K562 (cell line): Measurements from ENCODE around the gene RHOC. TPM values are rescaled to one million over a fixed set of nuclear protein-coding genes. Genes with fewer than 3 reads are reported as not detected.

Source experiments
- ADNP ChIP-seq: fragments of 200-800 bp; sonication (Bioruptor generic); IDR thresholded peaks from 2 replicates; pipeline ENCODE4 v1.6.1; 2016; ENCODE audit warnings: missing genetic modification characterization, missing compliant biosample characterization
- ARNT ChIP-seq, 2 experiments: fragments of 450-650 bp; IDR thresholded peaks; 2 replicates each; pipeline ENCODE4 v1.6.1; 2016; ENCODE audit warnings: mild to moderate bottlenecking in 1 of 2
- ATF7 ChIP-seq: fragments of 450-650 bp; IDR thresholded peaks from 2 replicates; pipeline ENCODE4 v1.7.1; 2014; ENCODE audit warnings: mild to moderate bottlenecking, moderate library complexity
- BMI1 ChIP-seq: fragments of 150-350 bp; IDR thresholded peaks from 2 replicates; pipeline ENCODE4 v1.6.1; 2014; ENCODE audit warnings: low read length
- CCNT2 ChIP-seq: IDR thresholded peaks from 2 replicates; pipeline ENCODE4 v1.6.1; 2011; ENCODE audit warnings: borderline replicate concordance, low read depth, mild to moderate bottlenecking, moderate library complexity, mixed read lengths, low read length; ENCODE audit not compliant: insufficient read length; ENCODE audit errors: extremely low read depth
- EP300 ChIP-seq: IDR thresholded peaks from 2 replicates; pipeline ENCODE4 v1.6.1; 2012; ENCODE audit warnings: low read length, improper control_type of control experiment
- HOXB6 ChIP-seq: fragments of 250-450 bp; sonication (Bioruptor Pico); IDR thresholded peaks from 2 replicates; pipeline ENCODE4 v1.5.1; 2022; ENCODE audit warnings: mild to moderate bottlenecking, borderline replicate concordance
- MTA2 ChIP-seq: fragments of 450-650 bp; IDR thresholded peaks from 2 replicates; pipeline ENCODE4 v1.6.1; 2016; ENCODE audit warnings: low read depth
- MTA3 ChIP-seq: fragments of 450-650 bp; formaldehyde crosslinking; IDR thresholded peaks from 2 replicates; pipeline ENCODE4 v1.6.1; 2017; ENCODE audit warnings: mild to moderate bottlenecking, borderline replicate concordance
- SMAD4 ChIP-seq: fragments of 250-450 bp; sonication (Bioruptor Pico); conservative IDR thresholded peaks from 2 replicates; pipeline ENCODE4 v1.8.0; 2021; ENCODE audit warnings: inconsistent platforms, mild to moderate bottlenecking, moderate library complexity
- SRSF7 ChIP-seq: fragments of 200-400 bp; formaldehyde crosslinking; optimal IDR thresholded peaks from 2 replicates; pipeline ENCODE3; 2017; ENCODE audit warnings: mild to moderate bottlenecking, low read depth, low read length
- TFAM ChIP-seq: fragments of 250-450 bp; sonication (Bioruptor Pico); conservative IDR thresholded peaks from 2 replicates; pipeline ENCODE4 v1.5.0; 2021; ENCODE audit warnings: mild to moderate bottlenecking, moderate library complexity
- TSC22D4 ChIP-seq: fragments of 450-650 bp; IDR thresholded peaks from 2 replicates; pipeline ENCODE4 v1.6.1; 2016; ENCODE audit warnings: missing genetic modification characterization, missing biosample characterization, control low read depth
- ZNF124 ChIP-seq: sonication (generic); formaldehyde crosslinking; IDR thresholded peaks from 2 replicates; pipeline ENCODE4 v1.8.1; 2022; ENCODE audit warnings: missing genetic modification reagents
- ZNF175 ChIP-seq: fragments of 200-800 bp; sonication (Bioruptor generic); IDR thresholded peaks from 2 replicates; pipeline ENCODE4 v1.6.1; 2016; ENCODE audit warnings: low read depth, mild to moderate bottlenecking, missing genetic modification characterization, missing compliant biosample characterization
- polyA plus RNA-seq, 8 experiments: library from polyadenylated mRNA; depleted of rRNA in 4 of 8; stranded (reverse) in 5 of 8; unstranded in 3 of 8; fragments of >200 nt; fragmentation: Nextera tagmentation in 2 of 8; fragmentation: Illumina TruSeq in 1 of 8; extraction: Ambion mirVana in 2 of 8; extraction: Trizol in 1 of 8; gene quantifications; 2 replicates each; pipeline versions ENCODE4 v1.2.1 to v1.2.3, GENCODE V29; 2011 to 2014; ENCODE audit warnings: inconsistent platforms in 1 of 8, missing spikeins in 1 of 8
- total RNA-seq, 7 experiments: library from RNA; depleted of rRNA in 6 of 7; stranded (reverse); fragments of >200 nt in 6 of 7; fragmentation: Illumina TruSeq in 2 of 7; extraction: Trizol in 2 of 7; gene quantifications; 2 replicates each; pipeline versions ENCODE4 v1.2.1 to v1.2.3, GENCODE V29; 2011 to 2021; ENCODE audit warnings: low replicate concordance in 1 of 7
- TF ChIP-seq, protein P1 (sequence below), 3 experiments: IDR thresholded peaks in 2 of 3; conservative IDR thresholded peaks in 1 of 3; 2 replicates each; pipeline ENCODE4 v1.5.1; 2011 to 2012; ENCODE audit warnings: low read length in 3 of 3, mild to moderate bottlenecking in 3 of 3, control low read depth in 2 of 3, improper control_type of control experiment in 1 of 3, inconsistent platforms in 1 of 3, low read depth in 1 of 3, mixed read lengths in 1 of 3, moderate library complexity in 1 of 3; ENCODE audit not compliant: insufficient read depth in 2 of 3
- TF ChIP-seq, protein P2 (sequence below): IDR thresholded peaks from 2 replicates; pipeline ENCODE4 v1.6.1; 2012; ENCODE audit warnings: low read depth, low read length, improper control_type of control experiment, borderline replicate concordance
- TF ChIP-seq, protein P3 (sequence below): fragments of 450-650 bp; IDR thresholded peaks from 2 replicates; pipeline ENCODE4 v1.6.1; 2018; ENCODE audit not compliant: partially characterized antibody
- TF ChIP-seq, protein P4 (sequence below), 2 experiments: fragments of 450-650 bp; IDR thresholded peaks; 2 replicates each; pipeline ENCODE4 v1.6.1; 2016

Gene RHOC
- total and polyA plus RNA-seq, 9 of the 15 experiments (the other 6 are each of a cell fraction or from before 2014, with no cell fraction given) = 35.2 to 364 (median 204) TPM

DNA sequence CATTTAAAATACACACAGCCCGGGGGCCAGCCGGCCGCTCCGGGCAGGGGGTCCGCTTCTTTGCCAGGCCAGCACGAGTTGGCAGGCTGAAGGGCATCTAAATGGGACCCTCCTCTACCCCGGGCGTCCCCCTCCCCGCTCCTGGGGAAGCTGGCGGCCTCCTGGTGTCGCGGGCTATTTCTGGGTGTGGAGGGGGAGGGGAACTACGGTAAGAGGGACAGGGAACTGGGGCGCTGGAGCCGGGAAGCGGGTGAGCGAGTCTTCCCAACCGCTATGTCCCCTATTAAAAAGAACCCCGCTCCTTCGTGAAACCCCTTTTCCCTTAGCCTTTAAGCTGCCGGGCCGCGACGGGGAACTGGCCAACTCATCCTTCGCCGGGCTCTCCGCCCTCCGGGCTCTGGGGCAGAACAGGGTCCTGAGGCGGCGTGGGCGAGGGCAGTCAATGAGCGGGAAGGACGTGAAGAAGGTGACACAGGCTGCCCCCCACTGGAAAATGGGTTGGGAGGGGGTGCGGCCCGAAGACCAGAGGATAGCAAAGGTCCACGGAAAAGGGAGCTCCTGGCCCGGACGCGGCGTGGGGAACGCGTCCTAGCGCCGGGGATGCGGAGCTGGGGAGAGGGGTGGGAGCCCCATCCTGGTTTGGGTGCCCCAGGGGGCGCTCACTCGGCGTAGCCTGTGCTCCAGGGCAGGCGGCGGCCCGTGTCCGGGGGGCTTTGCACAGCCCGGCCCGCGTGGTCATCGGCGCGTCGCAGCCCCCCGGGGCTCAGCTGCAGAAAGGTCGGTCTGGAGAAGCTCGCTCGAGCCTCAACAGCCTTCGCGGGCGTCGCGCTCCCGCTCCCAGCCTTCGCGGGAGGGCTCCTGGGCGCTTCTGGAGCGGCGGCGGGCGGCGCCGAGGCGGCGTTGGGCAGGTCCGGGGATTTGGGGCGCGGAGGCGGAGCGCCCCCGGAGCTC lies 7.7 kb upstream of the RHOC start (continued):
- no peak for TF ChIP-seq ATF7
- TF ChIP-seq, protein P1, sequence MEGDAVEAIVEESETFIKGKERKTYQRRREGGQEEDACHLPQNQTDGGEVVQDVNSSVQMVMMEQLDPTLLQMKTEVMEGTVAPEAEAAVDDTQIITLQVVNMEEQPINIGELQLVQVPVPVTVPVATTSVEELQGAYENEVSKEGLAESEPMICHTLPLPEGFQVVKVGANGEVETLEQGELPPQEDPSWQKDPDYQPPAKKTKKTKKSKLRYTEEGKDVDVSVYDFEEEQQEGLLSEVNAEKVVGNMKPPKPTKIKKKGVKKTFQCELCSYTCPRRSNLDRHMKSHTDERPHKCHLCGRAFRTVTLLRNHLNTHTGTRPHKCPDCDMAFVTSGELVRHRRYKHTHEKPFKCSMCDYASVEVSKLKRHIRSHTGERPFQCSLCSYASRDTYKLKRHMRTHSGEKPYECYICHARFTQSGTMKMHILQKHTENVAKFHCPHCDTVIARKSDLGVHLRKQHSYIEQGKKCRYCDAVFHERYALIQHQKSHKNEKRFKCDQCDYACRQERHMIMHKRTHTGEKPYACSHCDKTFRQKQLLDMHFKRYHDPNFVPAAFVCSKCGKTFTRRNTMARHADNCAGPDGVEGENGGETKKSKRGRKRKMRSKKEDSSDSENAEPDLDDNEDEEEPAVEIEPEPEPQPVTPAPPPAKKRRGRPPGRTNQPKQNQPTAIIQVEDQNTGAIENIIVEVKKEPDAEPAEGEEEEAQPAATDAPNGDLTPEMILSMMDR (IDR thresholded peaks at IDR 0.05 in 2 of 3, conservative IDR thresholded peaks at IDR 0.05 in 1 of 3; ENCODE audit: insufficient read depth in 2 of 3, low read depth in 1 of 3, low read length in 3 of 3) = no peak
- no peak for TF ChIP-seq MTA2
- TF ChIP-seq, protein P2, sequence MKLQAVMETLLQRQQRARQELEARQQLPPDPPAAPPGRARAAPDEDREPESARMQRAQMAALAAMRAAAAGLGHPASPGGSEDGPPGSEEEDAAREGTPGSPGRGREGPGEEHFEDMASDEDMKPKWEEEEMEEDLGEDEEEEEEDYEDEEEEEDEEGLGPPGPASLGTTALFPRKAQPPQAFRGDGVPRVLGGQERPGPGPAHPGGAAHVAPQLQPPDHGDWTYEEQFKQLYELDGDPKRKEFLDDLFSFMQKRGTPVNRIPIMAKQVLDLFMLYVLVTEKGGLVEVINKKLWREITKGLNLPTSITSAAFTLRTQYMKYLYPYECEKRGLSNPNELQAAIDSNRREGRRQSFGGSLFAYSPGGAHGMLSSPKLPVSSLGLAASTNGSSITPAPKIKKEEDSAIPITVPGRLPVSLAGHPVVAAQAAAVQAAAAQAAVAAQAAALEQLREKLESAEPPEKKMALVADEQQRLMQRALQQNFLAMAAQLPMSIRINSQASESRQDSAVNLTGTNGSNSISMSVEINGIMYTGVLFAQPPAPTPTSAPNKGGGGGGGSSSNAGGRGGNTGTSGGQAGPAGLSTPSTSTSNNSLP = no peak
- no peak for TF ChIP-seq HOXB6
- TF ChIP-seq EP300 = no peak
- no peak for TF ChIP-seq MTA3
- no peak for TF ChIP-seq TFAM
- TF ChIP-seq CCNT2 = peak; percentile 57
- TF ChIP-seq TSC22D4 = no peak
- no peak for TF ChIP-seq ZNF175
- TF ChIP-seq ADNP (tag) = no peak
- TF ChIP-seq ZNF124 (CRISPR knock-in tag) = no peak
- no peak for TF ChIP-seq ARNT (IDR thresholded peaks at IDR 0.05)
- TF ChIP-seq, protein P3, sequence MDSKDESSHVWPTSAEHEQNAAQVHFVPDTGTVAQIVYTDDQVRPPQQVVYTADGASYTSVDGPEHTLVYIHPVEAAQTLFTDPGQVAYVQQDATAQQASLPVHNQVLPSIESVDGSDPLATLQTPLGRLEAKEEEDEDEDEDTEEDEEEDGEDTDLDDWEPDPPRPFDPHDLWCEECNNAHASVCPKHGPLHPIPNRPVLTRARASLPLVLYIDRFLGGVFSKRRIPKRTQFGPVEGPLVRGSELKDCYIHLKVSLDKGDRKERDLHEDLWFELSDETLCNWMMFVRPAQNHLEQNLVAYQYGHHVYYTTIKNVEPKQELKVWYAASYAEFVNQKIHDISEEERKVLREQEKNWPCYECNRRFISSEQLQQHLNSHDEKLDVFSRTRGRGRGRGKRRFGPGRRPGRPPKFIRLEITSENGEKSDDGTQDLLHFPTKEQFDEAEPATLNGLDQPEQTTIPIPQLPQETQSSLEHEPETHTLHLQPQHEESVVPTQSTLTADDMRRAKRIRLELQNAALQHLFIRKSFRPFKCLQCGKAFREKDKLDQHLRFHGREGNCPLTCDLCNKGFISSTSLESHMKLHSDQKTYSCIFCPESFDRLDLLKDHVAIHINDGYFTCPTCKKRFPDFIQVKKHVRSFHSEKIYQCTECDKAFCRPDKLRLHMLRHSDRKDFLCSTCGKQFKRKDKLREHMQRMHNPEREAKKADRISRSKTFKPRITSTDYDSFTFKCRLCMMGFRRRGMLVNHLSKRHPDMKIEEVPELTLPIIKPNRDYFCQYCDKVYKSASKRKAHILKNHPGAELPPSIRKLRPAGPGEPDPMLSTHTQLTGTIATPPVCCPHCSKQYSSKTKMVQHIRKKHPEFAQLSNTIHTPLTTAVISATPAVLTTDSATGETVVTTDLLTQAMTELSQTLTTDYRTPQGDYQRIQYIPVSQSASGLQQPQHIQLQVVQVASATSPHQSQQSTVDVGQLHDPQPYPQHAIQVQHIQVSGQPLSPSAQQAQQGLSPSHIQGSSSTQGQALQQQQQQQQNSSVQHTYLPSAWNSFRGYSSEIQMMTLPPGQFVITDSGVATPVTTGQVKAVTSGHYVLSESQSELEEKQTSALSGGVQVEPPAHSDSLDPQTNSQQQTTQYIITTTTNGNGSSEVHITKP = no peak
- TF ChIP-seq, protein P4, sequence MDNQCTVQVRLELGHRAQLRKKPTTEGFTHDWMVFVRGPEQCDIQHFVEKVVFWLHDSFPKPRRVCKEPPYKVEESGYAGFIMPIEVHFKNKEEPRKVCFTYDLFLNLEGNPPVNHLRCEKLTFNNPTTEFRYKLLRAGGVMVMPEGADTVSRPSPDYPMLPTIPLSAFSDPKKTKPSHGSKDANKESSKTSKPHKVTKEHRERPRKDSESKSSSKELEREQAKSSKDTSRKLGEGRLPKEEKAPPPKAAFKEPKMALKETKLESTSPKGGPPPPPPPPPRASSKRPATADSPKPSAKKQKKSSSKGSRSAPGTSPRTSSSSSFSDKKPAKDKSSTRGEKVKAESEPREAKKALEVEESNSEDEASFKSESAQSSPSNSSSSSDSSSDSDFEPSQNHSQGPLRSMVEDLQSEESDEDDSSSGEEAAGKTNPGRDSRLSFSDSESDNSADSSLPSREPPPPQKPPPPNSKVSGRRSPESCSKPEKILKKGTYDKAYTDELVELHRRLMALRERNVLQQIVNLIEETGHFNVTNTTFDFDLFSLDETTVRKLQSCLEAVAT (IDR thresholded peaks at IDR 0.05) = no peak
- no peak for TF ChIP-seq SRSF7
- TF ChIP-seq SMAD4 (CRISPR knock-in tag) = peak; percentile 37; the same call in 1 of the 2 replicates
- TF ChIP-seq BMI1 = no peak
